GM19025 (cell line): ENCODE data around the gene GRM5.
"Not testable (repeated sequence)": the region's sequence is repeated elsewhere in the genome, so short reads cannot be mapped to it uniquely, and the experiment has no call there.

Source experiments
- ATAC-seq: cut with Tn5 transposase; IDR thresholded peaks from one replicate; pipeline ENCODE4 v1.9.1; 2021; ENCODE audit warnings: mild to moderate bottlenecking, low read depth, moderate library complexity; ENCODE audit not compliant: unreplicated experiment

Gene GRM5

GRCh38 chr11:88552379-88553062 lies 513.3 kb downstream of the GRM5 start:
- peak; percentile 85 for ATAC-seq

DNA sequence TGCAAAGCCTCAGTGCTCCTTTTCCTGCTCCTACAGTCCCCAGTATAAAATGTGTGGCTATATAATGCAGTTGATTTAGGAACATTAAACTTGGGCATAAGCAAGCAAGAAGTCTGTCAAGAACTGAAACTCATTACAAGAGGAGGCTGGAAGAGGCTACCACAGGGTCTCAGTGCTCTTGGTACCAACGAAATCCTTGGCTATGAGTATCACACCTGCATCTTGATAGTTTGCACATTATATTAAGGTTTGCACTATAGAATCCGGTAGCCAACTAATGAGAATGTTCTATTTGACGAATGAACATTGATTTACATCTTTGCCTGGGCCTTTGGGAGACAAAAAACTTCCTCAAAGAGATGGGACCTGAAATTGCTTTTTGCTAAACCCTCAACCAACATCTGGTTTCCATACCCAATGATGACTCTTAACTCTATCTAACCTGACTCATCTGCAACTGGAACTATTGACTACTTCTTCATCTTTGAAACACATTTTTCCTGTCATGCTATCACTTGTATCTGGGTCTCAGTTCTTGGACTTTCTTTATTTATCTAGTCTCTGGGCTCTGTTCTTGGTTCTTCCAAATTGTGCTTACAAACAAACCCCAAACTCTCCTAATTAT lies 521.0 kb downstream of the GRM5 start:
- ATAC-seq: peak; percentile 13

- peak; percentile 98 for ATAC-seq
These were observed 521.7 kb downstream of the GRM5 start for GRCh38 chr11:88543902-88544655.

DNA sequence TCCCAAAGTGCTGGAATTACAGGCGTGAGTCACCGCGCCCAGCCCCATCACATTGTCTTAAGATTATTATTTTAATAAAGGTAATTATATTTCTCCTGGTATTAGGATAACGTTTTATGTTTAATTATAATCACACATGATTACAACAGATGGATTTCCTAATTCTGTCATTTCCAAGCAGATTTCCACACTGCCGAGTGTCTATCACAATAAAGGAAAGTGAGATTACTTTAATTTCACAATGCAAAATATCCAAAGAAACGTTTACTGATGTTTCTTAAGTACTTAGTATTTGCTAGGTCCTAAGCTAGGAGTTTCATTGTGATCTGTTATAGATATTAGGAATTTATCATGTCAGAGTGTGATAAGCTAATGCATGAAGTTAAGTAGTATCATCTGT lies 524.8 kb downstream of the GRM5 start:
- no peak for ATAC-seq

GRCh38 chr11:88538098-88538497 lies 527.7 kb downstream of the GRM5 start:
- no peak for ATAC-seq

GRCh38 chr11:88537613-88538012 lies 528.2 kb downstream of the GRM5 start:
- ATAC-seq: no peak

- no peak for ATAC-seq
These were observed 529.0 kb downstream of the GRM5 start for GRCh38 chr11:88536616-88537265.

DNA sequence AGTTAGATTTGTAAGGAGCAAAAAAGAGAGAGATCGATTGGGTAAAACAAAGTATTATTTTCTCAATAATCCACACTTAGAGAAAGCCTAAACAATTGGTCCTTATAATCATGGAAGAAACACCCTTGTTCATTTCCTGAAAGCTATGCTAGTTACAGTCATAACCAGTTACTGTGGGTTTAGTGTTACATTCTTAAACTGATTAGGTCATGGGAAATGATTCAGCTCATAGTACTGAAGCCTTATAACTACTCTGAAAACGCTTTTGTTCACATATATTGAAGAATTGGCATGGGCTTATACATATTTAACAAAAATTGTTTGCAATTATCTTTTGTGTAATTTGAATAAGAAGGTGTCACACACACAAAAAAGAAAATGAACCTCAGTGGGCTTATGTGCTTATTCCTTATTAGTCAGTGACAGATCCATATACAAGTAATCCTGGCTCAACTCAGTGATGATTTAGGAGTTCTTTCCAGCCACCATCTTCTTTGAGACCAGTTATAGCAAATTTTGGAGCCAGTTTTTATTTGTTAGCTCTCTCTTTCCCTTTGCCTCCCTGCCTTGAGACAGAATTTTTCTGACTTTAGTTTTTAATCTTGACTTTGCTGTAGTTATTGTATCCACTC lies 529.8 kb downstream of the GRM5 start:
- peak; percentile 77 for ATAC-seq

DNA sequence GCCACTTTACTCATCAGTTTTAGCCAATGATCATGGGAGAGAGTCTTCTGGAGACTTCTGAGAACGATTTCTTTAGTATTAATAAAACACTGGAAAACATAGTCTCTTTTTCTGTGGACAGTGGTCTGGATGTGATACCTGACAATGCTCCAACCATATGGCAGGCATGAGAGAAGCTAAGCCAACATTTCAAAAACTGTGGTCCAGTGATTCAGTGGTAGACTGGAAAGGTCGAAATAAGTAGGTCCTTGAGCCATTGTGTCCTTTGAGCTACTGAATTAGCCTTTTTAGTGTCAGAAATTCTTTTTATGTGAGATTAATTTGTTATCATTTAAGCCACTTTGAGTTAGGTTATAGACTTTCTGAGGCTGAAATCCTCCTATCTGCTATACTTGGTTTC lies 530.5 kb downstream of the GRM5 start:
- ATAC-seq: no peak

DNA sequence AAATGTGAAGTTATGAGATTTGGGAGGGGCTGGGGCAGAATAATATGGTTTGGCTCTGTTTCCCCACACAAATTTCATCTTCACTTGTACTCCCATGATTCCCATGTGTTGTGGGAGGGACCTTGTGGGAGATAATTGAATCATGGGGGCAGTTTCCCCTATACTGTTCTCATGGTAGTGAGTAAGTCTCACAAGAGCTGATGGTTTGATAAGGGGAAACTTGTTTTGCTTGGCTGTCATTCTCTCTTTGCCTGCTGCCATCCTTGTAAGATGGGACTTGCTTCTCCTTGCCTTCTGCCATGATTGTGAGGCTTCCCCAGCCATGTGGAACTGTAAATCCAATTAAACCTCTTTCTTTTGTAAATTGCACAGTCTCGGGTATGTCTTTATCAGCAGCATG lies 531.1 kb downstream of the GRM5 start:
- not testable (repeated sequence) for ATAC-seq

DNA sequence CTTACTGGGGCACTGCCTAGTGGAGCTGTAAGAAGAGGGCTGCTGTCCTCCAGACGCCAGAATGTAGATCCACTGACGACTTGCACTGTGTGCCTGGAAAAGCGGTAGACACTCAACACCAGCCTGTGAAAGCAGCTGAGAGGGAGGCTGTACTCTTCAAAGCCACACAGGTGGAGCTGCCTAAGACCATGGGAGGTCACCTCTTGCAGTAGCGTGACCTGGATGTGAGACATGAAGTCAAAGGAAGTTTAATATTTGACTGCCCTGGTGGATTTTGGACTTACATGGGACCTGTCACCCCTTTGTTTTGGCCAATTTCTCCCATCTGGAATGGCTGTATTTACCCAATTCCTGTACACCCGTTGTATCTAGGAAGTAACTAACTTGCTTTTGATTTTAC lies 531.6 kb downstream of the GRM5 start:
- no peak for ATAC-seq

- no peak for ATAC-seq
These were observed 532.8 kb downstream of the GRM5 start for GRCh38 chr11:88533001-88533400.

DNA sequence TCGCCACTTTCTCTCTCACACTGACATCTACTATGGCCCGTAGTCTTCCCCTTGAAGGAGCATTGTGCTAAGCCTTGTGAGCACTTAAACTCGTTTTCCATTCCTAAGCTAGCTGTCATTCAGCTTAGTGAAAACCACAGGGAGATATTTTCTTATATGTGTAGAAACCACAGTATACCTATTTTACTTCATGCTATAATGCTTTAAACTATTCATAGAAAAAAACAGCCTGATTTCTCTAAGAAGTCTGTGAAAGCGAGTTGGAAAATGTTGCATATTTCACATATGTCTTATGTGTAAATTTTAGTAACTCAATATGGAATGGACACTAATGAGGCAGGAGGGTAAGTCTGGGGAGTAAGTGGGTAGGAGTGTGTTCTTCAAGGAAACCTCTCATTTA lies 534.0 kb downstream of the GRM5 start:
- no peak for ATAC-seq

DNA sequence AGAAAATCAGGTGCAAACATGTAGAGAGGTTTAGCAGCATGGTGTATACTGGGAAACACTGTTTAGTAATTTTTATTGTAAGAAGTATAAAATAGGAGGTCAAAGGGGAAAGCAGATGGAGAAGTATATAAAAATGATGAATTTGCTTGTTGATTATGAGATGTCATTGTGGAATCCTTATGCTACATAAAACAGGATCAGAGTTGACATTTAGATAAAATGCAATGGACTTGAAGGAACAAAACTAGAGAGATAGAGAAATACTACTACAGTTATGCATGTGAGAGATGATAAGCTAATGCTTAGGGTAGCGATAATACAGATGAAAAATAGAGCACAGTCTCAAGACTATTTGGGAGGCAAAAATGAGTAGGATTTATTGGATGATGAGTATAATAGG lies 536.4 kb downstream of the GRM5 start:
- ATAC-seq: no peak

DNA sequence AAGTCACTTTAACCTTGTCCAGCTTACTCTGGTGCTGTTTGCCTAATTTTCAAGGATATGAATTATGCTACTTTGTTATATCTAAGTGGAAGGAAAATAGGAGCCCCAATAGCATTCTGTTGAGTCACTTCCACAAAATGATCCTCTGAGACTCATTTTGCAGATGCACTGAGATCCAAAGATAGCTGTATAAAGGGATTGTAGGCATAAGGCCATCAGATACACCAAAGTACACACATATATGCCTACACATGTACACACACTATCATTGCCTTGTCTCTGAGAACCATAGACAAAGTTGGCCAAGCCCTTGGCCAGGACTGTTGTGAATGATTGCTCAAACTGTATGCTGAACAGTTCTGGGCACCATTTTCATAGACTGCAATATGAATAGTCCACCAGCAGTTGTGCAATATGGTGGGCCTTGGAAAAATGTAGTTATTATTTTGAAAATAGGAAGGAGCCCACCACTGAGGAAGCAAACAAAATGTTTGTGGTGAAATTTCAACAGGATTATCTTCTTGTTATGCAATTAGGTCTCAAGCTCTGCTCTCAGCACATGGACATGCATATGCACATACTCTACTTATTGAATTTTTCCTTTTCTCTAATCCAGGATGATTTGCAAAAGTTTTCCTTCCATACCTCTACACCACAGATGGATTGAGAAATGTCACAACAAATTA lies 542.3 kb downstream of the GRM5 start:
- no peak for ATAC-seq

DNA sequence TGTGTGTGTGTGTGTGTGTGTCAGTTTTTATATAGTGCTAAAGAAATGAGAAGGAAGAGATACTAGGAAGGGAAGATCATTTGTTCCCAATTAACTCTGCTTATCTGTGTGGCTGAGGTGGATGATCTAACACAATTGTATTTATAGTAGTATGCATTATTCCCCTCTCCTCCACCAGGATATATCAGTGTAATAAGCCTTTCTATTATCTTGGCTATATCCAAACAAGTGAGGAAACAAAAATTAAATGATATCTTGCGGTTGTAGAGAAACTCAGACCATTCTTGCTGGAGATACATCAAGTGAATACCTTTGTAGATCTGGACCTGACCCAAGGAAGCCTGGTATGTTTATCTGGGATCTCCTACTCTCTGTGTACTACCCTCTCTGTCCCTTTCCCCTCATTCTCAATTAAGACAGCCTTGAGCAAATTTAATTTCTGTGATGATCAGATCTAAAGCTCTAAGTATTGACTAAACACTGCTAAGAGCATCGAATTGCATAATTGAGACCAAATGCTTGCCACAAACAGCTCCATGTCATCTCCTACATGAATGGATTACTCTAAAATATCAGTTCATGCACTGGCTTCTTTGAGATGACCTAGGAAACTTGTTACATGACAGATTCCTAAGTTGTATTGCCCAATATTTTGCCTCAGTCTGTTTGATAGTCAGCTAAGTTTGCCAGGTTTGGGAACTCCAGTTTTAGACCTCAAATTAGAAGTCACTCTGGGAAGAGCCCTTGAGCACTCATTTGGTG lies 543.0 kb downstream of the GRM5 start:
- ATAC-seq: no peak

DNA sequence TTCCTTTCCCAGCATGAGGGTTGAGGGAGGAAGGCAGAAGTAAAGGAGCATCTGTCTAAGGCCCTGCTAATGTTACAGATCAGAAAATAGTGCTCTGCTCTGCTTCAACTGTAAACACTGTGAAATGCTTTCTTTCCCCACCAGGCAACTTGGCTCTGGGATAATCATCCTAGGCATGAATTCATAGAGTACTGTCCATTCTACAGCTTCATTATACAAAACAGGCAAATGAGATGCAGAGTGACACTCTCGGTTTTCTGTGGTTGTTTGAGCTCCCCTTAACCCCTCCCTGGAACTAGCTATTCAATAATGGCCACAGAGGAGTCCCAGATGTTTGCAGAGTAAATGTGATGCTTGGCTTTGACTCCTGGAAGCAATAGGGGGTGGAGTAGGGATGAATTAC lies 544.0 kb downstream of the GRM5 start:
- no peak for ATAC-seq

DNA sequence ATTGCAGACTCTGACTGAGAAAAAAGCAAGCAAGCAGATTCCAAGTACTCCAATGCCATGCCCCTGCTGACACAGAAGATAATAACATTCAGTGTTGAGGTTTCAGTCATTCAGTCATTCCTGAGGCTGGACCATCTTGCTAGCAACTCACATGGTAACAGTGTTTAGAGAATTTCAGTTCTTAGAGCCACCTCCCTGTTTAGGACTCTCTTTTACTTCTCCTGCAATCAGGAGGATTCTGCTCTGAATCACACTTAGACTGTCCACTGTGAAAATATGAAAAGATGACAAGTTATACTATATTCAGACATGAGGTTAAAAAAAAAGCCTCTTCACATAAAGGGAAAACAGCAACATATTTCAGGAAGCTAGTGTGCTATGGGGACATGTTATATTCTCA lies 544.4 kb downstream of the GRM5 start:
- ATAC-seq: no peak

- no peak for ATAC-seq
These were observed 545.4 kb downstream of the GRM5 start for GRCh38 chr11:88520391-88520790.

DNA sequence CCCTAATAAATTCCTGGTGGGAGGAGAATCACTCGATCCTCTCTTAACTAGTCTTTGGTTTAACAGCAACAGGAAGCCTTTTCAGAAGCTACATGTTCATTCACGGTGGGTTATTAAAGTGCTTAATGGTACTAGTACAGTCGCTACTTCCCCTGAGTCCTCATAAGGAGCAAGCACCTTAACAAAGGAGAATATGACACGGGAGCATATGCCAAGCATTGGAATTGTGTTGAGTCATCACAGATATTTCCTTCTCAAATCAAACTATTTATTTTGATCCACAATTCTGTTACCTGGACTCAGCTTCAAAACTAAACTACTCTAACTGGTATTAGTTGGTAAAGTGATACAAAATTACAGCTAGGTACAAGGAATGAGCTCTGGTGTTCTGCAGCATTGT lies 550.8 kb downstream of the GRM5 start:
- no peak for ATAC-seq
